ACC112 (cell line): ENCODE results near the gene CCDC190.
"Not testable (repeated sequence)": the region's sequence is repeated elsewhere in the genome, so short reads cannot be mapped to it uniquely, and the experiment has no call there.

Source experiments
- H2AFZ ChIP-seq: fragments of 200-600 bp; sonication (generic); one replicate; pipeline ENCODE4 v1.6.0; 2017; ENCODE audit warnings: antibody characterized with exemption, low read length; ENCODE audit not compliant: unreplicated experiment
- H3K27ac ChIP-seq: fragments of 200-600 bp; sonication (generic); 2 replicates; pipeline ENCODE4 v1.5.1; 2014; ENCODE audit warnings: low read depth, mild to moderate bottlenecking, antibody characterized with exemption, low read length, moderate library complexity
- H3K27me3 ChIP-seq: fragments of 200-600 bp; sonication (generic); 2 replicates; pipeline ENCODE4 v1.6.1; 2014; ENCODE audit warnings: mild to moderate bottlenecking, antibody characterized with exemption, low read length, moderate library complexity, mixed read lengths; ENCODE audit not compliant: insufficient read depth
- H3K36me3 ChIP-seq: fragments of 200-600 bp; sonication (generic); 2 replicates; pipeline ENCODE4 v1.6.1; 2016; ENCODE audit warnings: mild to moderate bottlenecking, antibody characterized with exemption, low read length, moderate library complexity, mixed read lengths; ENCODE audit not compliant: insufficient read depth
- H3K4me1 ChIP-seq: fragments of 200-600 bp; sonication (generic); one replicate; pipeline ENCODE4 v1.6.1; 2016; ENCODE audit warnings: low read length, mixed read lengths; ENCODE audit not compliant: insufficient read depth, unreplicated experiment, control insufficient read depth
- H3K4me3 ChIP-seq: fragments of 200-600 bp; sonication (generic); 2 replicates; pipeline ENCODE4 v1.5.1; 2014; ENCODE audit warnings: mild to moderate bottlenecking, low read depth, low read length
- H3K79me2 ChIP-seq: fragments of 200-600 bp; sonication (generic); one replicate; pipeline ENCODE4 v1.6.0; 2016; ENCODE audit warnings: low read length; ENCODE audit not compliant: control insufficient read depth, unreplicated experiment, insufficient read depth

Gene CCDC190

DNA sequence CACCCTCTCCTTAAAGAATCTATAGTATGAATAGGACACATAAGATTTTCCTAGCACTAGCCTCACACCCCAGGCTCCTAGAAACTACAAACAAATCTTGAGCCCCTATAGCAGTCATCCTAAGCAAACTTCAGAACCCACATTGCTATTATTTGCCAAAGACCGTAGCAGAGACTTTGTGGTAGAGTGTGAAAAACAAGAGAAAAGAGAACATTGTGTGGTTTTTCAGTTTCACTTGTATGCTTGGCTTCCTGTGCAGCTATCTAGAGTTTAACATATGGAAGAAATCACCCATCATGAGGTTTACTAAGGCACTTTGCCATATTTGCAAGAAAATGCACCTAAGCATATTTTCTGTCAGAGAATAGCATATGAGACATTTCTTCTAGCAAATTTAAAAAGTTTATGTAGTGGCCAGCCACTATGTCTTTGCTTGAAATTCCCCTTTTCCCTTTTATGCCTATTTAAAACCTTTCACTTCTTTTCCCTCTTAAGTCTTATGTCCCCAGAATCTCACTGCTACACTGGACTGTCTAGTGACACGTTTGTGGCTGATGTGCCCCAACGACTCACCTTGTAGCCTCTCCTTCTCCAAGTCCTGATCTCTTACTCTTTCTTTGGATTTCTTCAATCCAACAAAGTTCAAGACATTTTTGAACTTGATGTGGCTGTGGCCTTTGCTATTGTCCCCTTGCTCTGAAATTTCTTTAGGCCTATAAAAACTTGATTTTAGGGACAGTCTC lies 25.6 kb downstream of the CCDC190 start:
- H3K27ac ChIP-seq = no peak overlapping the region
- no peaks in the 10 kb centered on the region for H3K4me1 ChIP-seq
- H3K36me3 ChIP-seq = no peaks in the 10 kb centered on the region
- no peaks in the 10 kb centered on the region for H3K79me2 ChIP-seq
- H3K4me3 ChIP-seq = no peak overlapping the region
- no peaks in the 10 kb centered on the region for H3K27me3 ChIP-seq
- no peak overlapping the region for H2AFZ ChIP-seq

DNA sequence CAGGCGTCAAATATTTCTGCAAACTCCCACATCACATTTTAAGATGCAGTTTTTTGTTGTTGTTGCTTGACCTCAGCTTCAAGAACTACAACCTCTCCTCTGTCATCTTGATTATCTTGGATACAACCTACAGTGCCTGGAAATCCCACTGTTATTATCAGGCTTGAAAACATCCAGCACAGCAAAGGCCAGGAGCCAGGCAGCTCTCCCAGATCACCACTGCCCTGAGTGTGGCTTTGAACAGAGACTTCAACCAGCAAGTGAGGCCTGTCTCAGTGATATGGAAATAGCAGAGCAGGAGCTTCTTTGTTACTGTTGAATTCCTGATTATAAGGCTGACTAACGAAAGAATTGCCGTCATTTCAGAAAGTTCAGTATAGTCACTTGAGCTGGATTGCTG lies 28.5 kb downstream of the CCDC190 start:
- Histone ChIP-seq H3K27me3 (no peaks in the 10 kb centered on the region), H3K27ac (no peak overlapping the region), H3K4me3 (no peak overlapping the region), H2AFZ (no peak overlapping the region), H3K4me1 (no peaks in the 10 kb centered on the region), H3K36me3 (no peaks in the 10 kb centered on the region), H3K79me2 (no peaks in the 10 kb centered on the region)

DNA sequence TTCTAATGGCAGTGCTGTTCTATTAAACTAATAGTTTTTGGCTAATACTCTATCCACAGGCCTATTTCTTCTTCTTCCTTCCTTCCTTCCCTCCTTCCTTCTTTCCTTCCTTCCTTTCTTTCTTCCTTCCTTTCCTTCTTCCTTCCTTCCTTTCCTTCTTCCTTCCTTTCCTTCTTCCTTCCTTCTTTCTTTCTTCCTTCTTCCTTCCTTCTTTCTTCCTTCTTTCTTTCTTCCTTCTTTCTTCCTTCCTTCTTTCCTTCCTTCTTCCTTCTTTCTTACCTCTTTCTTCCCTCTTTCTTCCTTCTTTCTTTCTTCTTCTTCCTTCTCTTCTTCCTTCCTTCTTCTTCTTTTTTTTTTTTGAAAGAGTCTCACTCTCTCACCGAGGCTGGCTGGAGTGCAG lies 31.7 kb downstream of the CCDC190 start:
- H2AFZ ChIP-seq = no peak overlapping the region
- H3K27ac ChIP-seq = no peak overlapping the region
- no peaks in the 10 kb centered on the region for H3K79me2 ChIP-seq
- H3K36me3 ChIP-seq = no peaks in the 10 kb centered on the region
- no peaks in the 10 kb centered on the region for H3K4me1 ChIP-seq
- no peak overlapping the region for H3K4me3 ChIP-seq
- H3K27me3 ChIP-seq = no peaks in the 10 kb centered on the region

DNA sequence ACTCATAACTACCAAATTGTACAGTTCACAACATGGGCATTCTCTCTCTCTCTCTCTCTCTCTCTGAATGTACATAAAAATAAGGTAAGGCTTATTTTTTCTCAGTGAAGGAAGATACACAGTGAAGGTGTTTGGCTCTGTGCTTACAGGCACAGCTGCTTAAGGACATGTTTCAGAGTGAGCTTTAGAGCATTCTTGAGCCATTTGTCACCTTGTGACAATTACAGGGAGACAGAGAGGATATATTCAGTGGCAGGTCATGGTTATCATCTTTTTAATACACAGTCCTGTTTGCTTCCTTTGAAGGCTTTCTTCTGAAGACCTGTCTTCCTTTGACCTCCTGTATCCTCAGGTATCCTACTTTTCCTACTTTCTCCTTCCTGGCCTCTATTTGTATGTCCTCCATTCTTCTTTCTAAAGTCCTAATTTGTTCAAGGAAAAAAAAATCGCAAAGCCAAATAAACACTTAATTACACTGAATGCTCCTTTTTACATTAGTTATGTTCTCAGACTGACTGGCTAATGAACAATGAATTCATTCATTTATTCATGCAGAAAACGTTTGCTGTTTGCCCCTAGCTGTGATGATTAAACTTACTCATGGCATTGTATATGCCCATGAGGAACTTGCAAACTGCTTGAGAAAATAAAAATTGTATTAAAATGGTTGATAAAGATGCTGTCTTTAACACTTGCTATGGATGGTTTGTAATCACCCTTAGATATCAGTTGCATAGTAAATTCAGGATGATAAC lies 37.0 kb downstream of the CCDC190 start:
- Histone ChIP-seq H3K4me1 (peaks cover 21% of the 10 kb centered on the region), H2AFZ (no peak overlapping the region), H3K27me3 (no peaks in the 10 kb centered on the region), H3K27ac (no peak overlapping the region), H3K36me3 (no peaks in the 10 kb centered on the region), H3K4me3 (no peak overlapping the region), H3K79me2 (no peaks in the 10 kb centered on the region)

DNA sequence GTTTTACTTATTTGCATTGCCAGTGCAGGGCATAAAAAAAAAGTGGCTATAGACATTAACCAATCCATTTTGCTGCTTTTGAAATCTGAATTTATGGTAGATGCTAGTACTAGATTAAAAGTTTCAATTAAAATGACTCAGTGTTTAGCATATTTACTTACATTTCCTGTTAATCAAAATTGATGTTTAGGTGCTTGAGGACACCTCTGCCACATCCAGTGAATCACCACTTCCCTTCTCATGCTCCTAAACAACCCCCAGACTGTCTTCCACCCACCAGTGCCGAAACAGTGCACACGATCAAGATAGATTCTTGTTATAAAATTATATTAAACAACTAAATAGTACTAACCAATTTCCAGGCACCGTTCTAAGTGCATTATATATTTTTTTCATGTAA lies 37.7 kb downstream of the CCDC190 start:
- Histone ChIP-seq H3K79me2 (no peaks in the 10 kb centered on the region), H3K27ac (no peak overlapping the region), H2AFZ (no peak overlapping the region), H3K4me1 (peaks cover 21% of the 10 kb centered on the region), H3K36me3 (no peaks in the 10 kb centered on the region), H3K4me3 (peak overlapping the region; percentile 80; the same call in 1 of the 2 replicates), H3K27me3 (no peaks in the 10 kb centered on the region)

DNA sequence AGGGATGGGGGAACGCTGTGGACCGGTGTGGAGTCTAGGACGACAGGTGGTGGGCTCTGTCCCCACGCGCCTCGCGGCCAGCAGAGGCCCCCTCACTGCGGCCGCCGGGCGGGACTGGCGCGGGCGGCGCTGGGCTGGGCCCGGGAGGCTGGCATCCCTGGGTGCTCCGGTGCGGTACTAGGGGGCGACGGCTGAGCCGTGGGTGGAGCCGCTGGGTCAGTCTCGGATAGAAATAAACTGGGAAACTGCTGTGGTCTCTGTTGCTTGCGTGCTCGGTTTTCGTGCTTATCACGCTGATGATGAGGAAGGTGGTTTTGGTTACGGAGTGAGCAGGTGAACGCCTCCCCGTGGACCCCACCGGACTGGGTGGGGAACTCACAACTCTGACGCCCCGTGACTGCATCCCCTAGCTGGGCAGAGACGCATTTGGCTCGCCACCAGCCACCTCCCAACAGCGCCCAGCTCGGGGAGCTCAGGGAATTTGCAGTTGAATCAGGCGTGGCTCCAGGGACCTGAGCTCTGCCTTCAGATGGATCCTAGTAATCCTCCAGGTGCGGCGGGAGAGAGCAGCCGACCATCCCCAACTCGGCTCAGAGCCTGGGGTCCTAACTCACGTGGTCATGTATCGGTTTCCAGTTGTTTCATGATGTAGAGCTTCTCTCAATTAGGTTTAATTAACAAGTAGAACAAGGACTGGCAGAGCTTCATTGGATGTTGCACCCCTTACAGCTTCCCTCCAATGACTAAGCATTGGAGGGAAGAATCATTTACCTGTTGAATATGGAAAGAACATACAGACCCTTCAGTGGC lies 38.4 kb downstream of the CCDC190 start:
- Histone ChIP-seq H3K79me2 (no peaks in the 10 kb centered on the region), H3K4me3 (peak overlapping the region; percentile 80), H3K27me3 (no peaks in the 10 kb centered on the region), H3K4me1 (peaks cover 21% of the 10 kb centered on the region), H3K36me3 (no peaks in the 10 kb centered on the region), H2AFZ (peak overlapping the region; percentile 87), H3K27ac (no peak overlapping the region)

DNA sequence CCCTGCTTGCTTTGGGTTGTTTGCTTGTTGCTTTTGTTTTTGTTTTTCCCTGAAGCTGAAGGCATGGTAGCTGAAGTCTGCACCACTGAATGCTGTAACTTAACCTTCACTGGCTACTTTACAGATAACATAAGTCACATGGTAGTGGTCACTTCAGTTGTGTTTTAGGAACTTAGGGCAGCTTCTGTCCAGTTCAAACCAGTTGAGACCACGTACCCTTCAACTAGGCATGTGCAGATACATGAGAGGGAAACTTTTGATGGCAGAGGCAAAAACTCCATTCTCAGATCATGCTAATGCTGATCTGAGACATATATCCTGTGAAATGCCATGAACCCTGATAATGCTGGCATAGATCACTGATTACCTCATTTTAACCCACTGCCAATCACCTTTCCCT lies 42.3 kb downstream of the CCDC190 start:
- H3K36me3 ChIP-seq, H3K79me2 ChIP-seq, H3K4me3 ChIP-seq, H3K27me3 ChIP-seq, H3K27ac ChIP-seq, H2AFZ ChIP-seq: not testable (repeated sequence)
- H3K4me1 ChIP-seq = peaks cover 19% of the 10 kb centered on the region

DNA sequence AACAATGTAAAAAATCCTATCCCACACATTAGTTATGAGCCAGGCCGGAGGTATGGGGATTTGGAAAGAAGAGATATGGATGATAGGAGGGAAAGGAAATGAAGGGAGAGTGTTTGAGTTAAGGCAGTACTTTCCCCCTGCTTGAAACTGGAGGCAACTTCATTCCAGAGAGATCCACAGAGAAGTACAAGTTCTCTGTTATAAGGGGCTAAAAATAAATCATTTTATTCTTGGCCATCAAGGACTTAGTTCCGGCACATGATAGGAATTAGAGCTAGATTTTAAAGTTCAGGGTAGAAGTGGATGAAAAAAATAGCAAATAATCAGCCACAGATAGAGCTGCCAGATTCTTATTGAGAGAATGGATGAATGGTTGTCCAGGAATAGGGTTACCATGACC lies 42.8 kb downstream of the CCDC190 start:
- not testable (repeated sequence) for H2AFZ ChIP-seq

DNA sequence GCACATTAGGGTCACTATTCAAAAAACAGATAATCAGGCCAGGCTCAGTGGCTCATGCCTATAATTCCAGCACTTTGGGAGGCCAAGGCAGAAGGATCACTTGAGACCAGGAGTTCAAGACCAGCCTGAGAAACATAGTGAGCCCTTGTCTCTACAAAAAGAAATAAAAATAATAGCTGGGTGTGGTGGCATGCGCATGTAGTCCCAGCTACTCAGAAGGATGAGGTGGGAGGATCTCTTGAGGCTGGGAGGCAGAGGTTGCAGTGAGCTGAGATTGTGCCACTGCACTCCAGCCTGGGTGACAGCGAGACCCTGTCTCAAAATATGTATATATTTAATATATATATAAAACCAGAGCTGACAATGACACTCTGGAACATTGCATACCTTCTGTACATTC lies 48.6 kb downstream of the CCDC190 start:
- not testable (repeated sequence) for H3K27ac ChIP-seq, H3K4me3 ChIP-seq, H3K36me3 ChIP-seq, H3K79me2 ChIP-seq, H2AFZ ChIP-seq, H3K27me3 ChIP-seq, H3K4me1 ChIP-seq

More for the DNA sequence above, 42.8 kb downstream of the CCDC190 start:
- not testable (repeated sequence) for H3K79me2 ChIP-seq, H3K36me3 ChIP-seq, H3K27ac ChIP-seq, H3K27me3 ChIP-seq, H3K4me3 ChIP-seq
- peaks cover 13% of the 10 kb centered on the region for H3K4me1 ChIP-seq

DNA sequence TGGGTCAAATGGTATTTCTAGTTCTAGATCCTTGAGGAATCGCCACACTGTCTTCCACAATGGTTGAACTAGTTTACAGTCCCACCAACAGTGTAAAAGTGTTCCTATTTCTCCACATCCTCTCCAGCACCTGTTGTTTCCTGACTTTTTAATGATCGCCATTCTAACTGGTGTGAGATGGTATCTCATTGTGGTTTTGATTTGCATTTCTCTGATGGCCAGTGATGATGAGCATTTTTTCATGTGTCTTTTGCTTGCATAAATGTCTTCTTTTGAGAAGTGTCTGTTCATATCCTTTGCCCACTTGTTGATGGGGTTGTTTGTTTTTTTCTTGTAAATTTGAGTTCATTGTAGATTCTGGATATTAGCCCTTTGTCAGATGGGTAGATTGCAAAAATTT lies 53.5 kb downstream of the CCDC190 start:
- H3K36me3 ChIP-seq, H3K27ac ChIP-seq, H3K27me3 ChIP-seq, H3K4me3 ChIP-seq, H3K79me2 ChIP-seq, H3K4me1 ChIP-seq, H2AFZ ChIP-seq: not testable (repeated sequence)
